SK-N-SH treated with all-trans-retinoic acid at 6 μM for 48 hours (cell line): ENCODE results near the gene CTNNA3.

Experiments used
- ATAC-seq: fragments of 200-7000 bp; cut with Tn5 transposase; 3 replicates; pipeline ENCODE4 v1.9.1; 2020; ENCODE audit warnings: mild to moderate bottlenecking, moderate library complexity
- ARNTL ChIP-seq: fragments of 450-650 bp; formaldehyde crosslinking; IDR thresholded peaks from 2 replicates; pipeline ENCODE4 v1.5.0; 2020; ENCODE audit warnings: low read depth, mild to moderate bottlenecking, moderate library complexity, borderline replicate concordance
- BACH2 ChIP-seq: fragments of 250-450 bp; sonication (Bioruptor Pico); IDR thresholded peaks from 2 replicates; pipeline ENCODE4 v1.9.0; 2021; ENCODE audit warnings: mild to moderate bottlenecking, borderline replicate concordance
- CSDC2 ChIP-seq: fragments of 250-450 bp; sonication (Bioruptor Pico); IDR thresholded peaks from 2 replicates; pipeline ENCODE4 v1.5.0; 2020; ENCODE audit warnings: mild to moderate bottlenecking, moderate library complexity
- CSRNP3 ChIP-seq: fragments of 250-450 bp; sonication (Bioruptor Pico); IDR thresholded peaks from 2 replicates; pipeline ENCODE4 v1.5.1; 2021; ENCODE audit warnings: mild to moderate bottlenecking, moderate library complexity
- ESRRG ChIP-seq: fragments of 250-450 bp; sonication (Bioruptor Pico); IDR thresholded peaks from 2 replicates; pipeline ENCODE4 v1.6.1; 2021; ENCODE audit warnings: mild to moderate bottlenecking
- GLIS3 ChIP-seq: fragments of 250-450 bp; sonication (Bioruptor Pico); IDR thresholded peaks from 2 replicates; pipeline ENCODE4 v1.5.0; 2020; ENCODE audit warnings: mild to moderate bottlenecking, moderate library complexity
- ISL1 ChIP-seq: fragments of 250-450 bp; sonication (Bioruptor Pico); IDR thresholded peaks from 2 replicates; pipeline ENCODE4 v2.1.2; 2022; ENCODE audit warnings: mild to moderate bottlenecking, moderate library complexity
- OSR1 ChIP-seq: fragments of 250-450 bp; sonication (Bioruptor Pico); IDR thresholded peaks from 2 replicates; pipeline ENCODE4 v1.8.0; 2022; ENCODE audit warnings: moderate library complexity, mild to moderate bottlenecking, inconsistent platforms
- PATZ1 ChIP-seq: fragments of 250-450 bp; sonication (Bioruptor Pico); IDR thresholded peaks from 2 replicates; pipeline ENCODE4 v1.8.0; 2020; ENCODE audit warnings: mild to moderate bottlenecking, moderate library complexity, borderline replicate concordance
- PPARA ChIP-seq: fragments of 250-450 bp; sonication (Bioruptor Pico); IDR thresholded peaks from 2 replicates; pipeline ENCODE4 v1.5.0; 2020; ENCODE audit warnings: mild to moderate bottlenecking, borderline replicate concordance
- RARB ChIP-seq: fragments of 250-450 bp; sonication (Bioruptor Pico); IDR thresholded peaks from 2 replicates; pipeline ENCODE4 v1.8.0; 2021; ENCODE audit warnings: mild to moderate bottlenecking, moderate library complexity
- SNAI2 ChIP-seq: fragments of 250-450 bp; sonication (Bioruptor Pico); IDR thresholded peaks from 2 replicates; pipeline ENCODE4 v1.5.0; 2020; ENCODE audit warnings: mild to moderate bottlenecking, moderate library complexity
- TCF4 ChIP-seq: fragments of 250-450 bp; sonication (Bioruptor Pico); IDR thresholded peaks from 2 replicates; pipeline ENCODE4 v1.8.0; 2021; ENCODE audit warnings: mild to moderate bottlenecking, moderate library complexity, borderline replicate concordance
- TOX ChIP-seq: fragments of 250-450 bp; sonication (Bioruptor Pico); IDR thresholded peaks from 2 replicates; pipeline ENCODE4 v1.8.0; 2021; ENCODE audit warnings: mild to moderate bottlenecking, moderate library complexity, borderline replicate concordance
- ZC3H10 ChIP-seq: fragments of 250-450 bp; sonication (Bioruptor Pico); IDR thresholded peaks from 2 replicates; pipeline ENCODE4 v1.5.1; 2021; ENCODE audit warnings: mild to moderate bottlenecking, moderate library complexity
- ZFP3 ChIP-seq: fragments of 250-450 bp; sonication (Bioruptor Pico); IDR thresholded peaks from 2 replicates; pipeline ENCODE4 v1.5.0; 2020; ENCODE audit warnings: mild to moderate bottlenecking, moderate library complexity
- ZFP30 ChIP-seq: fragments of 450-650 bp; formaldehyde crosslinking; IDR thresholded peaks from 2 replicates; pipeline ENCODE4 v1.5.0; 2022; ENCODE audit warnings: mild to moderate bottlenecking, moderate library complexity
- ZNF70 ChIP-seq: fragments of 450-650 bp; formaldehyde crosslinking; IDR thresholded peaks from 2 replicates; pipeline ENCODE4 v1.5.0; 2020; ENCODE audit warnings: mild to moderate bottlenecking, moderate library complexity
- TF ChIP-seq, protein P1 (sequence below): fragments of 250-450 bp; sonication (Bioruptor Pico); IDR thresholded peaks from 2 replicates; pipeline ENCODE4 v1.5.0; 2020; ENCODE audit warnings: mild to moderate bottlenecking, moderate library complexity
- TF ChIP-seq, protein P2 (sequence below): fragments of 250-450 bp; sonication (Bioruptor Pico); IDR thresholded peaks from 2 replicates; pipeline ENCODE4 v1.8.0; 2021; ENCODE audit warnings: low read depth, mild to moderate bottlenecking, moderate library complexity, borderline replicate concordance

The CTNNA3 gene

DNA sequence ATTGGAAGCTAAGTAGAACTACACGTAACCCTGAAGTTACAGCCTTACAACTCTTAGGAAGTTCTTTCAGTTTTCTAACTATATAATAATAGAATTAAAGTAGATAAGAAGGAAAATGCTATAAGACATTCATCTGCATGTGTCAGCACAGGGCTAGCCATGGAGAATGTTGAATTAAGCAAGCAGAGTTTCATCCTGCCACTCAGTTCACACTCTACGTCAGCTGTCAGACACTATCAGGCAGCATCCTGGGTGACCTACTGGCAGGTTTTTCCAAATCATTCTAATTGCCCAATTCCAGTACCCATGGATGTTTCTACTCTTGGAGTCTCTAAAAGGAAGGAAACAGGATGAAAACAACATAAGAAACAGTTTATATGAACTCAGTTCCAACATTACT, 815.2 kb downstream of the CTNNA3 start:
- ATAC-seq: no peak
- no peak for TF ChIP-seq CSDC2 (CRISPR knock-in tag)
- no peak for TF ChIP-seq PATZ1 (CRISPR knock-in tag)
- TF ChIP-seq, protein P1, sequence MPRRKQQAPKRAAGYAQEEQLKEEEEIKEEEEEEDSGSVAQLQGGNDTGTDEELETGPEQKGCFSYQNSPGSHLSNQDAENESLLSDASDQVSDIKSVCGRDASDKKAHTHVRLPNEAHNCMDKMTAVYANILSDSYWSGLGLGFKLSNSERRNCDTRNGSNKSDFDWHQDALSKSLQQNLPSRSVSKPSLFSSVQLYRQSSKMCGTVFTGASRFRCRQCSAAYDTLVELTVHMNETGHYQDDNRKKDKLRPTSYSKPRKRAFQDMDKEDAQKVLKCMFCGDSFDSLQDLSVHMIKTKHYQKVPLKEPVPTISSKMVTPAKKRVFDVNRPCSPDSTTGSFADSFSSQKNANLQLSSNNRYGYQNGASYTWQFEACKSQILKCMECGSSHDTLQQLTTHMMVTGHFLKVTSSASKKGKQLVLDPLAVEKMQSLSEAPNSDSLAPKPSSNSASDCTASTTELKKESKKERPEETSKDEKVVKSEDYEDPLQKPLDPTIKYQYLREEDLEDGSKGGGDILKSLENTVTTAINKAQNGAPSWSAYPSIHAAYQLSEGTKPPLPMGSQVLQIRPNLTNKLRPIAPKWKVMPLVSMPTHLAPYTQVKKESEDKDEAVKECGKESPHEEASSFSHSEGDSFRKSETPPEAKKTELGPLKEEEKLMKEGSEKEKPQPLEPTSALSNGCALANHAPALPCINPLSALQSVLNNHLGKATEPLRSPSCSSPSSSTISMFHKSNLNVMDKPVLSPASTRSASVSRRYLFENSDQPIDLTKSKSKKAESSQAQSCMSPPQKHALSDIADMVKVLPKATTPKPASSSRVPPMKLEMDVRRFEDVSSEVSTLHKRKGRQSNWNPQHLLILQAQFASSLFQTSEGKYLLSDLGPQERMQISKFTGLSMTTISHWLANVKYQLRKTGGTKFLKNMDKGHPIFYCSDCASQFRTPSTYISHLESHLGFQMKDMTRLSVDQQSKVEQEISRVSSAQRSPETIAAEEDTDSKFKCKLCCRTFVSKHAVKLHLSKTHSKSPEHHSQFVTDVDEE (CRISPR knock-in tag): no peak
- no peak for TF ChIP-seq ESRRG
- TF ChIP-seq, protein P2, sequence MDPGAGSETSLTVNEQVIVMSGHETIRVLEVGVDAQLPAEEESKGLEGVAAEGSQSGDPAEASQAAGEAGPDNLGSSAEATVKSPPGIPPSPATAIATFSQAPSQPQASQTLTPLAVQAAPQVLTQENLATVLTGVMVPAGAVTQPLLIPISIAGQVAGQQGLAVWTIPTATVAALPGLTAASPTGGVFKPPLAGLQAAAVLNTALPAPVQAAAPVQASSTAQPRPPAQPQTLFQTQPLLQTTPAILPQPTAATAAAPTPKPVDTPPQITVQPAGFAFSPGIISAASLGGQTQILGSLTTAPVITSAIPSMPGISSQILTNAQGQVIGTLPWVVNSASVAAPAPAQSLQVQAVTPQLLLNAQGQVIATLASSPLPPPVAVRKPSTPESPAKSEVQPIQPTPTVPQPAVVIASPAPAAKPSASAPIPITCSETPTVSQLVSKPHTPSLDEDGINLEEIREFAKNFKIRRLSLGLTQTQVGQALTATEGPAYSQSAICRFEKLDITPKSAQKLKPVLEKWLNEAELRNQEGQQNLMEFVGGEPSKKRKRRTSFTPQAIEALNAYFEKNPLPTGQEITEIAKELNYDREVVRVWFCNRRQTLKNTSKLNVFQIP (CRISPR knock-in tag): no peak
- TF ChIP-seq RARB (CRISPR knock-in tag): no peak
- TF ChIP-seq GLIS3 (CRISPR knock-in tag): no peak
- no peak for TF ChIP-seq ARNTL
- TF ChIP-seq ZFP3 (CRISPR knock-in tag): no peak
- TF ChIP-seq BACH2 (CRISPR knock-in tag): no peak
- TF ChIP-seq ZC3H10 (CRISPR knock-in tag): no peak
- no peak for TF ChIP-seq TOX (CRISPR knock-in tag)
- TF ChIP-seq TCF4 (CRISPR knock-in tag): no peak
- TF ChIP-seq ISL1 (CRISPR knock-in tag): no peak
- no peak for TF ChIP-seq ZFP30 (CRISPR knock-in tag)
- no peak for TF ChIP-seq SNAI2 (CRISPR knock-in tag)
- TF ChIP-seq OSR1 (CRISPR knock-in tag): no peak

DNA sequence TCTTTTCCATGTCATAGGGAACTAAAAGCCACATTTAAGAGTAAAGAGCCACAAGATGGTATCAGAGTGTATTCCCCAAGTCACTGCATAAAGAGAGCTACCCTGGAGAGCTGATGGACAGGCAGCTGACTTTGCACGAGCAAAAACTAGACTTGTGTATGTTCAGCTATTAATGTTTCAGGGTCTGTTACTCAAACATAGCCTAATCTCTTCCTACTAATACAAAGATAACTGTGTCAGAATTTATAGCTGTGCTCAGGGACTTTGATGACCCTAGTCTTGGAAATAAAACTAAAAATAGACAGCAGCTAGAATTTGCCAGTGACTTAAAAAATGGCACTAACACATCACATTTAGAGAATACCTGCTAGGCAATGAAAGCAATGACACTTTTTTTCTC, 815.7 kb downstream of the CTNNA3 start:
- no peak for TF ChIP-seq TCF4 (CRISPR knock-in tag)
- TF ChIP-seq CSDC2 (CRISPR knock-in tag): no peak
- no peak for TF ChIP-seq GLIS3 (CRISPR knock-in tag)
- no peak for TF ChIP-seq OSR1 (CRISPR knock-in tag)
- no peak for TF ChIP-seq ZFP30 (CRISPR knock-in tag)
- no peak for TF ChIP-seq ESRRG
- no peak for TF ChIP-seq PATZ1 (CRISPR knock-in tag)
- TF ChIP-seq TOX (CRISPR knock-in tag): no peak
- ATAC-seq: no peak

- no peak for ATAC-seq
- TF ChIP-seq CSRNP3 (CRISPR knock-in tag): no peak
- no peak for TF ChIP-seq ZFP3 (CRISPR knock-in tag)
- no peak for TF ChIP-seq ZNF70 (CRISPR knock-in tag)
- TF ChIP-seq RARB (CRISPR knock-in tag): no peak
- no peak for TF ChIP-seq ISL1 (CRISPR knock-in tag)
- TF ChIP-seq CSDC2 (CRISPR knock-in tag): no peak
- no peak for TF ChIP-seq ZFP30 (CRISPR knock-in tag)
- no peak for TF ChIP-seq SNAI2 (CRISPR knock-in tag)
- no peak for TF ChIP-seq TOX (CRISPR knock-in tag)
- no peak for TF ChIP-seq ARNTL
- TF ChIP-seq, protein P1 (CRISPR knock-in tag): no peak
- TF ChIP-seq PPARA (CRISPR knock-in tag): no peak
- TF ChIP-seq OSR1 (CRISPR knock-in tag): no peak
- TF ChIP-seq, protein P2 (CRISPR knock-in tag): no peak
These were observed 818.6 kb downstream of the CTNNA3 start for GRCh38 chr10:66877361-66877760.
